Amniotic epithelial cell (primary cell): ENCODE measurements around the gene SYNC.
"Not testable (repeated sequence)": the region's sequence is repeated elsewhere in the genome, so short reads cannot be mapped to it uniquely, and the experiment has no call there.

Experiments used
- DNase-seq: peaks from one replicate; pipeline ENCODE4 v3.0.0-alpha.2; 2010; ENCODE audit warnings: low read depth

SYNC gene

DNA sequence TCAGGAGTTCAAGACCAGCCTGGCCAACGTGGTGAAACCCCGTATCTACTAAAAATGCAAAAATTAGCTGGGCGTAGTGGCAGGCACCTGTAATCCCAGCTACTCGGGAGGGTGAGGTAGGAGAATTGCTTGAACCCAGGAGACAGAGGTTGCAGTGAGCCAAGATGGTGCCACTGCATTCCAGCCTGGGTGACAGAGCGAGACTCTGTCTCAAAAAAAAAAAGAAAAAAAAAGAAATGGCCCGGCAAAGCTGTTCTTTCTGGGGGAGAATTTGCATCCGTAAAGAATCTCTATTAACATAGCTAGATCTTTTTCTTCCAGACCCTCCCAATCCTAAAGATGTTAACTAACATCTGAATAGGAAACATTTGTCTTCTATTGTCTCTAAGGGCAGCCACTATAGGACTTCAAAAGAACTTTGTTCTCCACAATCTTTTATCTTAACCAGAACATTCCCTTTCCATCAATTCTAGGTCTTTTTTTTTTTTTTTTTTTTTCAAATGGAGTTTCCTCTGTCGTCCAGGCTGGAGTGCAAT is 60.2 kb downstream of the SYNC start:
- DNase-seq: not testable (repeated sequence)

DNA sequence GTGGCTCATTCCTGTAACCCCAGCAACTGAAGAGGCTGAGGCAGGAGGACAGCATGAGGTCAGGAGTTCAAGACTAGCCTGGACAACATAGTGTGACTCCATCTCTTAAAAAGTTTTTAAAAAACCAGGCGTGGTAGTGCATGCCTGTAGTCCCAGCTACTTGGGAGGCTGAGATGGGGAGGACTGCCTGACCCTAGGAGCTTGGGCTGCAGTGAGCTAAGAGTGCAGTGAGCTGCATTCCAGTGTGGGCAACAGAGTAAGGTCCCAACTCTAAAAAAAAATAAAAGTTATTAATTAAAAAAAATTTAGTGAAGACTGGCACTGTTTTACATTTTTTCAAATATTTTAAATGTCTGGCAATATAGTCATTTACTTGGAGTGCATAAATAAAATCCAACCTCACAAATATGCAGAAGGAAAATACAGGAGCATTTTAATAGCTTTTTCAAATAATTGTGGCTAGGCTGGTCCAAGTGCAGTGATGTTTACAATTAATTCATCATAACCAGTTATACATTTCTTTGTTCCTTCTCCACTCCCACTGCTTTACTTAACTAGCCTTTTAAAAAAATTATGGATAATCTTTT is 63.0 kb downstream of the SYNC start:
- DNase-seq: peak; percentile 23

- DNase-seq: no peak
Observed at GRCh38 chr1:32636914-32637645, 65.5 kb downstream of the SYNC start.

GRCh38 chr1:32635508-32636277 is 66.9 kb downstream of the SYNC start:
- no peak for DNase-seq

DNA sequence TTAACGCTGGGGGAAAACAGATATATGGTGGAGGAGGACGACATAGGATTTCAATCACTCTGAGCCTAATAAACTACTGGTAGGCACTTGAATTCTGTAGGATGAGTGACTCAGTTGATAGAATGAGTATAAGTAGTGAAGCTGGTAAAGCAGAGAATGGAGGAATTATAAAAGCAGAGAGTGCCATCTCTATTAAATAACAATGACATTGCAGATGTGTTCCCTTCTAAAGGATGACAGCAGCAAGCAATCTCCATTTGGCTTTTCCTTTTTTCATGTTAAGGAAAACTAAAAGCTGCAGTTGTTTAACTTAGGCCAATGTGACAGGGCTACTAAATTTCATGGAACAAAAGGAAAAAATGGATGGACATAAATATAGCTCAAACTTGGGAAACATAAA is 69.7 kb downstream of the SYNC start:
- DNase-seq: no peak

DNA sequence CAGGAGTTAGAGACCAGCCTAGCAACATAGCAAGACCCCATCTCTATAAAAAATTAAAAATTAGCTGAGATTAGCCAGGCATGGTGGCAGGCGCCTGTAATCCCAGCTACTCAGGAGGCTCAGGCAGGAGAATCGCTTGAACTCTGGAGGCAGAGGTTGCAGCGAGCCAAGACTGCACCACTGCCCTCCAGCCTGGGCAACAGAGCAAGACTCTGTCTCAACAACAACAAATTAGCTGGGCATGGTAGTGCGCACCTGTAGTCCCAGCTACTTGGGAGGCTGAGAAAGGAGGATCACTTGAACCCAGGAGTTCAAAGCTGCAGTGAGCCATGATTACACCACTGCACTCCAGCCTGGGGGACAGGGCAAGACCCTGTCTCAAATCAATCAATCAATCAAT is 72.4 kb downstream of the SYNC start:
- not testable (repeated sequence) for DNase-seq
